SH-SY5Y (cell line): Measurements from ENCODE around the gene OTOG.

Experiments used
- GATA2 ChIP-seq: IDR thresholded peaks from 2 replicates; pipeline ENCODE4 v1.6.1; 2011; ENCODE audit warnings: mild to moderate bottlenecking, low read depth, low read length
- GATA3 ChIP-seq: IDR thresholded peaks from 2 replicates; pipeline ENCODE4 v1.6.1; 2011; ENCODE audit warnings: low read depth, mild to moderate bottlenecking, low read length, moderate library complexity

DNA sequence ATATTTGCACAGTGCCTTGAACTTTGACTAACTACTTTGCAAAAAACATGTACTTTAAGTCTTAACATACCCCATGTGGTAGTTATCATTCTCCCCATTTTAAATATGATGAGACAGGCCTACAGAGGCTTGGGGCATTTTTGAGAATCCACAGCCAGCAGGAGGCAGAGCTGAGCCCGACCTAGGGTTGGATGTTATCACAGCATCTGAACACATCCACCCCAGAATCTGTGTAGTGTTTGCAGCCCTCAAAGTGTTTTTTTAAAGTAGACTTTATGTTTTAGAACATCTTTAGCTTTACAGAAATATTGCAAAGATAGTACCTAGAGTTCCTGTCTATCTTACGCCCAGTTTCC lies 17.6 kb downstream of the OTOG start:
- TF ChIP-seq GATA2 (no peak), GATA3 (no peak)
